ENCODE data around the gene TMTC3. TPM values are rescaled to one million over a fixed set of nuclear protein-coding genes. Genes with fewer than 3 reads are reported as not detected.

The TMTC3 gene
- total RNA-seq, 1 donor from 2014 or later, result 14.5 TPM

DNA sequence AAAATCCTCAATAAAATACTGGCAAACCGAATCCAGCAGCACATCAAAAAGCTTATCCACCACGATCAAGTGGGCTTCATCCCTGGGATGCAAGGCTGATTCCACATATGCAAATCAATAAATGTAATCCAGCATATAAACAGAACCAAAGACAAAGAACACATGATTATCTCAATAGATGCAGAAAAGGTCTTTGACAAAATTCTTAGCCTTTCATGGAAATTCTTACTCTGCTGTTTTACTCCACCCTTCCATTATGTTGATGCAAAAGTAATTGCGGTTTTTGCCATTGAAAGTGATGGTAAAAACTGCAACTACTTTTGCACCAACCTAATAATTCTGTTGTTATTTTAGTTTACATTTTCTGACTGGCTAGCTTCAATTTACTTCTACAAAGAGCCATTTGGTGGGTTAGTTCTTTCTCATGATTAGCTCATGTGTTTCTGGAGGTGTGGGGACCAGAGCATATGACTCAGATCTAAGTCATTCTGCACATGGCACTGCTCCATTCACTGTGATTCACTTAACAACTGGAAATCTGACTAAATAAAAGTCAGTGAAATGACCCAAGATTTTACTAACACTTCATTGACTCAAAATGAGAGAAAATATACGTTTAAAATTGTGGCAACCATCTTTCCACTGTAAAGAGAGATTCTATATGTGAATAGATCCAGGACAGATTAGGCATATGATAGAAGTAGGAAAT is 99.9 kb downstream of the TMTC3 start:
- no peaks in the 10 kb centered on the region for H3K4me1 ChIP-seq
- H3K27me3 ChIP-seq, result no peaks in the 10 kb centered on the region
- intact Hi-C loops (cut with DNase I), result no loop called here
- H3K9me3 ChIP-seq, result no peaks in the 10 kb centered on the region
- TF ChIP-seq, protein P1, sequence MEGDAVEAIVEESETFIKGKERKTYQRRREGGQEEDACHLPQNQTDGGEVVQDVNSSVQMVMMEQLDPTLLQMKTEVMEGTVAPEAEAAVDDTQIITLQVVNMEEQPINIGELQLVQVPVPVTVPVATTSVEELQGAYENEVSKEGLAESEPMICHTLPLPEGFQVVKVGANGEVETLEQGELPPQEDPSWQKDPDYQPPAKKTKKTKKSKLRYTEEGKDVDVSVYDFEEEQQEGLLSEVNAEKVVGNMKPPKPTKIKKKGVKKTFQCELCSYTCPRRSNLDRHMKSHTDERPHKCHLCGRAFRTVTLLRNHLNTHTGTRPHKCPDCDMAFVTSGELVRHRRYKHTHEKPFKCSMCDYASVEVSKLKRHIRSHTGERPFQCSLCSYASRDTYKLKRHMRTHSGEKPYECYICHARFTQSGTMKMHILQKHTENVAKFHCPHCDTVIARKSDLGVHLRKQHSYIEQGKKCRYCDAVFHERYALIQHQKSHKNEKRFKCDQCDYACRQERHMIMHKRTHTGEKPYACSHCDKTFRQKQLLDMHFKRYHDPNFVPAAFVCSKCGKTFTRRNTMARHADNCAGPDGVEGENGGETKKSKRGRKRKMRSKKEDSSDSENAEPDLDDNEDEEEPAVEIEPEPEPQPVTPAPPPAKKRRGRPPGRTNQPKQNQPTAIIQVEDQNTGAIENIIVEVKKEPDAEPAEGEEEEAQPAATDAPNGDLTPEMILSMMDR (IDR thresholded peaks at IDR 0.05), result no peak
- DNase-seq (ENCODE audit: low spot score in 2 of 2), result peak in 1 of 2 donors; percentile 68
- H3K27ac ChIP-seq, result peak overlapping the region; percentile 9 to 22
- H3K36me3 ChIP-seq, result no peaks in the 10 kb centered on the region
- H3K4me3 ChIP-seq, result no peak overlapping the region

DNA sequence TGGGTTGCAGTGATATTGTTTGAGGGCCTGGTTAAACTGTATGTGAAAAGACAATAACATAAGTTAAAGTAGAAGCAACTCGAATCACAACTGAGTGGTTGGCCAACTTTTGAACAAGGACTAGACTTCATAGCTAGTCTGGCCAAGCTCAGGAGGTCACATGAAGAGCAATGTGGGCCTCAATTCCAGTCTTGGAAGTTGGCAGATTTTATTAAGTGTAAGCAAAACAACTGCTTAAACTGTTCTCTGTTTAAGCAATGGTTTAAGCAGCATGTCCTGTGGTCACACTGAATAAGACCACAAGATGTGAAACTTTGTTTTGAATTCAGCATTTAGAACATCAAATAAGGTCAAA is 100.4 kb downstream of the TMTC3 start:
- Histone ChIP-seq H3K4me3 (no peak overlapping the region), H3K27me3 (no peaks in the 10 kb centered on the region), H3K9me3 (no peaks in the 10 kb centered on the region), H3K4me1 (no peaks in the 10 kb centered on the region), H3K27ac (peak overlapping the region; percentile 9 to 22), H3K36me3 (no peaks in the 10 kb centered on the region)
- DNase-seq (ENCODE audit: low spot score in 2 of 2), result no peak
- TF ChIP-seq, protein P1 (IDR thresholded peaks at IDR 0.05), result no peak
- intact Hi-C loops (cut with DNase I), result no loop called here

DNA sequence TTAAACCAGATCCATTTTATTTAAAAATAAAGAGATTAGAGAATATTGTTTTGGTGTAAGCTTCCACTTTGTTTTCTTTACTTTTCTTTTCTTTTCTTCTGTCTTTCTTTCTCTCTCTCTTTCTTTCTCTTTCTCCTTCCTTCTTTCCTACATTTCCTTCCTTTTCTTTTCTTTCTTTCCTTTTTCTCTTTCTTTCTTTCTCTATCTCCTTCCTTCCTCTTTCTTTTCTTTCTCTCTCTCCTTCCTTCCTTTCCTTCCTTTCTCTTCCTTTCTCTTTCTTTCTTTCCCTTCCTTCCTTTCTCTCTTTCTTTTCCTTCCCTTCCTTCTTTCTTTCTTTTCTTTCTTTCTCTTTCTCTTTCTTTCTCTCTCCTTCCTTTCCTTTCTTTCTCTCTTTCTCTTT is 100.8 kb downstream of the TMTC3 start:
- H3K36me3 ChIP-seq, result no peaks in the 10 kb centered on the region
- no peaks in the 10 kb centered on the region for H3K9me3 ChIP-seq
- H3K4me3 ChIP-seq, result no peak overlapping the region
- no peaks in the 10 kb centered on the region for H3K4me1 ChIP-seq
- intact Hi-C loops (cut with DNase I), result no loop called here
- TF ChIP-seq, protein P1 (IDR thresholded peaks at IDR 0.05), result no peak
- no peaks in the 10 kb centered on the region for H3K27me3 ChIP-seq
- peak overlapping the region in 1 of 2 donors; percentile 27 for H3K27ac ChIP-seq
- no peak for DNase-seq (ENCODE audit: low spot score in 2 of 2)

DNA sequence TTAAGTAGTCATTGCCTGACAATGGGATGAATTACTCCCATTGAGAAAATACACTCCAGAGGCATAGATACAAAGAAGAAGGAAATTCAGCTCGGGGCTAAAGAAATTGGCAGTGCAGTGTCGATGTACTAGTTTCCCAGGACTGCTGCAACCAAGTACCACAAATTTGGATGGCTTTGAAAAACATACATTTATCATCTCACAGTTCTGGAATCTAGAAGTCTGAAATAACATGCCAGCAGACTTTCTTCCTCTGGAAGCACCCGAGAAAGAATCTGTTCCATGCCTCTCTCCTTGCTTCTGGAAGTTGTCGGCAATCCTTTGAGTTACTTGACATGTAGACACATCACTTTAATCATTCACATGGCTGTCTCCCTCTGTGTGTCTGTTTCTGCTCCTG is 101.9 kb downstream of the TMTC3 start:
- Histone ChIP-seq H3K4me3 (no peak overlapping the region), H3K4me1 (no peaks in the 10 kb centered on the region), H3K27ac (no peak overlapping the region), H3K9me3 (no peaks in the 10 kb centered on the region), H3K36me3 (no peaks in the 10 kb centered on the region), H3K27me3 (no peaks in the 10 kb centered on the region)
- intact Hi-C loops (cut with DNase I), result no loop called here
- DNase-seq (ENCODE audit: low spot score in 2 of 2), result no peak
- TF ChIP-seq, protein P1 (IDR thresholded peaks at IDR 0.05), result no peak

DNA sequence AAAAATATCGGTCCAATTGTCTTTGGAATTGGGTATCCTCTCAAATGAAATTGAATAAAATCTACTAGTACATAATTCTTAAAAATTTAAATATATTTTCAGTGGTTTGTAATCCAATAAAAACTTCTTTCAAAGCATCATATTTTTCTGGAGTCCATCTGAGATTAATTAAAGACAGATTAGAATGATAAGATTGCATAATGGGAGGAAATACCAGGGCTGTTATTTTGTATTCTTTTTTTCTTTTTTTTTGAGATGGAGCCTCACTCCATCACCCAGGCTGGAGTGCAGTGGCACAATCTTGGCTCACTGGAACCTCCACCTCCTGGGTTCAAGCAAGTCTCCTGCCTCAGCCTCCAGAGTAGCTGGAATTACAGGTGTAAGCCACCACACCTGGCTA is 103.8 kb downstream of the TMTC3 start:
- intact Hi-C loops (cut with DNase I), result no loop called here
- Histone ChIP-seq H3K4me3 (no peak overlapping the region), H3K9me3 (no peaks in the 10 kb centered on the region), H3K27me3 (no peaks in the 10 kb centered on the region), H3K4me1 (no peaks in the 10 kb centered on the region), H3K27ac (no peak overlapping the region), H3K36me3 (no peaks in the 10 kb centered on the region)
- TF ChIP-seq, protein P1 (IDR thresholded peaks at IDR 0.05), result no peak
- no peak for DNase-seq (ENCODE audit: low spot score in 2 of 2)

DNA sequence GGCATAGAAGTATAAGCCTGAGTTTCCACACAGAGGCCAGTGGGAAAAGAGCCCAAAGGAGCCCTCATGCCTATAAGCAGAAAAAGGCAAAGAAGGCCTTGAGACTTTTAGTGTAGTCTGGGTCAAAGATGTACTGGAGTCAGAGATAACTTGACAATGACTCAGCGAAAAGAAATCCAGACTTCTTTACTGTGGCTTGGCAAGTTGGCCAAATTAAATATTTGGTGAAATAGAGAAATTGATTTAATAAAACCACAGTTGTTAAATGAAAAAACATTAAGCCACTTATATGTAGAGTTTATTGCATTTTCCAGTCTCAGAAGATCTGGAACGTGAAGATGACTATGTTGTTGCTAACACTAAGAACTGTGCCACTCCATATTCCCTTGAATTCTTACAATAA is 105.1 kb downstream of the TMTC3 start:
- Histone ChIP-seq H3K36me3 (no peaks in the 10 kb centered on the region), H3K27me3 (no peaks in the 10 kb centered on the region), H3K27ac (no peak overlapping the region), H3K4me1 (no peaks in the 10 kb centered on the region), H3K4me3 (no peak overlapping the region), H3K9me3 (no peaks in the 10 kb centered on the region)
- no peak for DNase-seq (ENCODE audit: low spot score in 2 of 2)
- intact Hi-C loops (cut with DNase I), result no loop called here
- TF ChIP-seq, protein P1 (IDR thresholded peaks at IDR 0.05), result no peak
